SKM-1 treated with dmso at 0.1 percent for 144 hours (cell line): ENCODE data around the gene APBA2.

Source experiments
- DNase-seq: peaks from one replicate; lab custom pipeline; 2025; ENCODE audit not compliant: unreplicated experiment; lab: John Stamatoyannopoulos, UW

Gene APBA2

GRCh38 chr15:29072444-29072843 is 186.7 kb downstream of the APBA2 start:
- DNase-seq: no peak

GRCh38 chr15:29074045-29074444 is 188.3 kb downstream of the APBA2 start:
- DNase-seq: no peak

- no peak for DNase-seq
These were observed 192.8 kb downstream of the APBA2 start for GRCh38 chr15:29078541-29078940.

GRCh38 chr15:29079479-29079878 is 193.7 kb downstream of the APBA2 start:
- no peak for DNase-seq

- DNase-seq: no peak
These were observed 196.0 kb downstream of the APBA2 start for GRCh38 chr15:29081781-29082180.

GRCh38 chr15:29083161-29083560 is 197.4 kb downstream of the APBA2 start:
- DNase-seq: no peak

GRCh38 chr15:29083858-29084257 is 198.1 kb downstream of the APBA2 start:
- no peak for DNase-seq

GRCh38 chr15:29086001-29086400 is 200.2 kb downstream of the APBA2 start:
- DNase-seq: no peak

- no peak for DNase-seq
These were observed 201.1 kb downstream of the APBA2 start for GRCh38 chr15:29086891-29087290.

GRCh38 chr15:29087521-29088285 is 201.9 kb downstream of the APBA2 start:
- no peak for DNase-seq

GRCh38 chr15:29088666-29089065 is 202.9 kb downstream of the APBA2 start:
- DNase-seq: no peak

GRCh38 chr15:29089731-29090616 is 204.2 kb downstream of the APBA2 start:
- no peak for DNase-seq

- DNase-seq: no peak
These were observed 205.1 kb downstream of the APBA2 start for GRCh38 chr15:29090617-29091466.

GRCh38 chr15:29091666-29092065 is 205.9 kb downstream of the APBA2 start:
- no peak for DNase-seq

GRCh38 chr15:29092376-29093064 is 206.7 kb downstream of the APBA2 start:
- DNase-seq: no peak

GRCh38 chr15:29093065-29093435 is 207.3 kb downstream of the APBA2 start:
- no peak for DNase-seq

- no peak for DNase-seq
These were observed 208.0 kb downstream of the APBA2 start for GRCh38 chr15:29093696-29094343.

GRCh38 chr15:29094711-29095110 is 208.9 kb downstream of the APBA2 start:
- no peak for DNase-seq

- no peak for DNase-seq
These were observed 210.0 kb downstream of the APBA2 start for GRCh38 chr15:29095746-29096145.

- no peak for DNase-seq
These were observed 211.4 kb downstream of the APBA2 start for GRCh38 chr15:29097168-29097567.
